Stimulated activated CD4-positive, alpha-beta T cell treated with anti-CD3 and anti-CD28 coated beads, Interleukin-4, amount 100 ng/mL, for 24 hours (primary cell): Measurements from ENCODE around the gene BCL2A1.
"Not testable (repeated sequence)": the region's sequence is repeated elsewhere in the genome, so short reads cannot be mapped to it uniquely, and the experiment has no call there.

ENCODE experiments used
- DNase-seq: peaks from one replicate; pipeline ENCODE4 v3.0.0-alpha.2; 2020

BCL2A1 gene

DNA sequence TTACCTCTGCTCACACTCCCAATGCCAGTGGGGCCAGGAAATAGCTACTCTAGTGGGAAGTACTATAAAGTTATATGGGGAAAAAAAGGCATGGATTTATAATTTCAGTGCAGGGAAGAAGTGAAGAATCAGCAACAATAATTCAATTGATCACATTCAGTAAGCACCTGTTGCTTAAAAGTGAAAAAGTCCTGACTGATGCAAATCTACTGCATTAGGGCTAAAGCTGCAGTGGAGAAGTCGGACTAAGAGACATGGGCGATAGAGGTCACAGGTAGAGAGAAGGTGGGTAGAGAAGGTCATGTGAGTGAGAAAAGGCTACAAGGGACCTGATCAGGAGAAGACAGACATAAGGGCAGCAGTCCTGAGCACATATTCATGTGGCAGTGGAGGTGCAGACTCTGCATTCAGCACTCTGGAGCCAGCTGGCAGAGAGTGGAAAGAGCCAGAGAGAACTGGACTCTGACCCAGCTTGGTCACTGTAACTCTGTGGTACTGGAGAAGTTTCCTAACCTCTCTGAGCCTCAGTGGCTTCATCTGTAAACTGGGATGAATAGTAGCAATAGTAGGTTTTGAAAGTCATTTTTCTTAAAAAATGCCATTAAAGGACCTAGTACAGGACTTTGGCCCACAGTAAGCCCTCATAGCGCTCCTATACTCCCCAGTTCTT, 17.6 kb upstream of the BCL2A1 start:
- DNase-seq, result no peak

DNA sequence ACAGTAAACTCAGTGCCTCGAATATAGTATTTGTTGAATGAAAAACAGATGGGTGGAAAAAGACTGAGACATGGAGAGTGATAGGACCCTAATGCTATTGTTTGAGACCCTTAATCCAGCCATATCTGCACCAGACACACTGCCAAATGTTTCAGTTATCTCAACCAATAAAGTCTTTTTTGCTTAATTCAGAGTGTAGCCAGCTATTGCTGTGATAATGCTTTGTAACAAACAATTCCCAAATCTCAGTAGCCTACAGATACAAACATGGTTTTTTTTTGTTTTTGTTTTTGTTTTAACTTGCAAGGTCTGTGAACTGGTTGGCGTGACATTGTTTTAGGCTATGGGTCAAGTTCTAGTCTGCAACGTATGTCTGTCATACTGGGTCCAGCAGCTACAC, 17.0 kb upstream of the BCL2A1 start:
- DNase-seq, result no peak

DNA sequence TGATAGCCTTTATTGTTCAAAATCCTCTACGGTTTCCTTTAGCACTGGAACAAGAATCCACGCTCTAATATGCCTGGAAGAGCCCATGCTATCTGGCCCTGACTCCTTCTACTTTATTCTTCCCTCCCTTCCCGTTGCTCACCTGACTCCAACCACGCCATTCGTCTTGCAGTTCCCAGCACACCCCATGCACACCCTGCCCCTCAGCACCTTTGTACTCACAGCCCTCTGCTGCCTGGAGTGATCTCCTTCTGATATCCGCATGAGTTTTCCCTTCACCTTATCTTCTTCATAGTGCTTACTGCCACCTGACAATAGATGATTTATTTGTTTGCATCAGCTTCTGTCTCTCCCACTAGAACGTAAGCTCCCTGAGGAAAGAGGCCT, 16.6 kb upstream of the BCL2A1 start:
- DNase-seq, result no peak

- no peak for DNase-seq
Observed at GRCh38 chr15:79981831-79982455, 10.9 kb upstream of the BCL2A1 start.

GRCh38 chr15:79978655-79979514, 7.9 kb upstream of the BCL2A1 start:
- no peak for DNase-seq

DNA sequence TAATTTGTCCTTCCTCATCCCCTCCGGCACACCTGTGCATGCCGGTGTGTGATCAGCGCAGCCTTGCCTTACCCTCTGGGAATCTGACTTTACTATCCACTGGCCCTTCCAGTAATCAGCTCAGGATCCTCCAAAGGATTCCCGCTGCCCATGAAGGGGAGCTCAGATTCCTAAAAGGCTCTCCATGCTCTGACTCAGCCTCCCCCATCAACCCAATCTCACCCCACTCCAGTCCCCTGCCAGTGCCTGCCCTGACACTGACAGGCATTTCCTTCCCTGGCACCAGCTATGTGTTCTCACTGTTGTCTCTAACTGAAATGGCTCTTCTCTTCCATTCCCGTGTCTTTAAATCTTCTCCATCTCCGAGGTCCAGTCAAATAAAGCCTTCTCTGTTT, 7.3 kb upstream of the BCL2A1 start:
- DNase-seq, result no peak

DNA sequence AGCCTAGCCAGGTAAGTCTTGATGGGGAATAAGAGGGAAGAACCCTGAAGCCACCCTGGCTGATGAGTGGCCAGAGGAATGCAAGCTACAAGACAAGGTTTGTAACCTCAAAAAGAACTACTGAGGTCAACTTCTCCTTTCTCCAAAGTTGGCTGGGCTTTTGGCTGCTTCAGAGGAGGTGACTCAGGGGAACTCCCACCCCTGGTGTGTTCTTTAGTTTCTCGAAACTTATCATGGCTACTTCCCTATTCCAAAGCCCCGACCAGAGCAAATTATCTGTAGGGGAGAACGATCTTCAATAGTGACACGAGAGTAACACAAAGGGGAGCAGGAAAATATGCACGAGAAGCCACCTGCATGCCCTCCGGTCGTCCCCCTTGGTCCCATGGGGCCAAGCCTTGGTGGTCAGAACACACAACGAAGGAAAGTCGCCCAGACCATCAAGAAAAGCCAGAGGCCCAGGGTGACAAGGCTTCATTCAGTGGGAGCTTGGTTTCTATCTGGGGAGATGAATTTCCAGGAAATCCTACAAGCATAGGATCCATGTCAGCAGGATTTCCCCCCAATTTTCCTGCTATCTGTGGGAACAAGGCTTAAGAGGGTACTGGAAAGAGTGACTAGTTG, 6.5 kb upstream of the BCL2A1 start:
- DNase-seq, result no peak

GRCh38 chr15:79973456-79974195, 2.6 kb upstream of the BCL2A1 start:
- DNase-seq, result peak; percentile 46

DNA sequence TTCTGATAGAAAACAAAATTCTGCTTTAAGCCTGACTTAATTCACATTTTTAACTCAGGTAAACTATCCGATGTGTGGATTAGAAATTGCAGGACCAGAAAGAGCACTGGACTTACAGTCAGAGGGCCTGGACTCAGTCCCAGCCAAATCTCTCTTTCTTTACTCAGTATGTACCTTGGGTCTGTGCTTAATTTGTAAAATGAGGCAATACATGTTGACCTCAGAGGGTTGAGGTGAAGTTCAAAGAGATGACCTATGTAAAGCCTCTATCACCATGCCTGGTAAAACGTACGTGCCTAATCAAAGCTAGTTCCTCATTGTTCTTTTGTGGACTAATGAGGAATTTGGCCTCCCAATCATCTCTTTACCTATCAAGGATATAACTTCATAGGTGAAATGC, 1.9 kb upstream of the BCL2A1 start:
- no peak for DNase-seq

- DNase-seq, result no peak
Observed at GRCh38 chr15:79970181-79970580, 815 bp downstream of the BCL2A1 start.

DNA sequence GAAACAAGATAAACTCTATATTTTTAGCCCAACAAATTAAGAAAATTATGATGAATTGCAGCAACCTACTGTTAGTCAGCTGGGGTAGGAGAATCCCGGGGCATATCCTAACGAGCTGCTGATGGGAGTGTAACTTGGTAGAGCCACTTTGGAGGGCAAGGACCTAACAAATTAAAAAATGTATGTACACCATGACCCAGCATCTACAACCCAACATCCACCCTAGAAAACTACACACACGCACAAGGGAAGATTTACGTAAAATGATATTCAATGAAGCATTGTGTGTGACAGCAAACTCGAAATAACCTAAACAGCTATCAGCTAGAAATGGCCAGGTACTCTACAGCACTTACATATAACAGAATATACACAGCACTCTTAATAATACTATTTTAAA, 1.9 kb downstream of the BCL2A1 start:
- DNase-seq, result no peak

GRCh38 chr15:79967298-79968182, 3.5 kb downstream of the BCL2A1 start:
- peak; percentile 55 for DNase-seq

DNA sequence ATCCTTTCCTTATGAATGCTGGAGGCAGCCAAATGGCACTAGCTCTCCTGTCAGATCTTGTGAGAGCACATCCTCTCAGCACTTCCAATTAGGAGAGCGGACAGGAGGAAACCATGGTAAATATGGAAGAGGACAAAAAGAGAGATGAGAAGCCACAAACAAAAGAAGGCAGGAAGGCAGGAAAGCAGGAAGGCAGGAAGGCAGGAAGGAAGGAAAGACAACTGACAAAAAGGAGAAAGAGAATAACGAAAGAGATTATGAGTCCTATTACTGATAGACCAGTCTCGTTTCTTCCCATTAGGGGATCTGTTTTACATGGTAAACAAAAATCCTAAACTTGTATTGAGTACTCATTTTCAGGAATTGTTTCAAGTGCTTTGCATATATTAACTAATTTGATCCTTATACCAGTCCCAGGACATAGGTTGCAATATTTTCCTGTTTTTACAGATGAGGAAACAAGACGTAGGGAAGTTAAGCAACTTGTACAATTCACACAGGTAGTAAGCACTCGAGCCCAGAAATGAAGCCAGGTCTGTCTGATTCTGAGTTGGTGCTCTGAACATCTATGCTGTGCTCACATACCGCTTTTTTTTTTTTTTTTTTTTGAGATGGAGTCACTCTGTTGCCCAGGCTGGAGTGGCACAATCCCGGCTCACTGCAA, 4.2 kb downstream of the BCL2A1 start:
- no peak for DNase-seq

DNA sequence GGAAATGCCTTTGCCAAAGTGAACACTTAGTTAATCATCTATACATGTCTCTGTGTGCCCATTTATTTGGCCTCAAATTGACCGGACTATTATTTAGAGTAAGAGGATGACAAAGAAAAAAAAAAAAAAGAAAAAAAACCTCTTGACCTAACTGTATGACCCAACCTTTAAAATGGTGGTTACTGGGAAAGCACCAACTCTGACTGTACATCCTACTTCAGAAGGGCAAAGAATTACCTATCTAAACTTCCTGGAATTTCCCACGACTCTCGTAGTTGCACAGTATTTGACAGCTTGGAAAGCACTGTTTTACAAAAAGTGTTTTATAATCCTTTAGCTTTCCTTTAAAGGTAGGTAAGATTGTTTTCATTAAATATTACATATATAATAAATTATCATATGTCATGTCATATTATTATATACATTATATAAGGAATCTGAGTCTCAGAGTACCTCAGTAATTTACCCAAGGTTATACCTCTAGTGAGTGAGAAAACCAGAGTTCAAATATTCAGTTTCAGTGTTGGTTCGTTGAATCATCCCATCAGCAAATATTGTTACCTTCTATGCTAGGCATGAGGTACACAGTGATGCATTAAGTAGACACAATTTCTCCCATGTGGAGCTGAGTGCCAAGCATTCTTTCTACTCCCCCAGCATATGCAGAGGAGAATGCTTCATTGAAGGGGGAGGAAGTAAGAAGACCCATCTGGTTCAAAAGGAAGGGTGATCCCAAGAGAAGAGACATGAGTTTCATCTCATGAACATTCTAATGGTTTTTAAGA, 5.0 kb downstream of the BCL2A1 start:
- DNase-seq, result peak; percentile 24

DNA sequence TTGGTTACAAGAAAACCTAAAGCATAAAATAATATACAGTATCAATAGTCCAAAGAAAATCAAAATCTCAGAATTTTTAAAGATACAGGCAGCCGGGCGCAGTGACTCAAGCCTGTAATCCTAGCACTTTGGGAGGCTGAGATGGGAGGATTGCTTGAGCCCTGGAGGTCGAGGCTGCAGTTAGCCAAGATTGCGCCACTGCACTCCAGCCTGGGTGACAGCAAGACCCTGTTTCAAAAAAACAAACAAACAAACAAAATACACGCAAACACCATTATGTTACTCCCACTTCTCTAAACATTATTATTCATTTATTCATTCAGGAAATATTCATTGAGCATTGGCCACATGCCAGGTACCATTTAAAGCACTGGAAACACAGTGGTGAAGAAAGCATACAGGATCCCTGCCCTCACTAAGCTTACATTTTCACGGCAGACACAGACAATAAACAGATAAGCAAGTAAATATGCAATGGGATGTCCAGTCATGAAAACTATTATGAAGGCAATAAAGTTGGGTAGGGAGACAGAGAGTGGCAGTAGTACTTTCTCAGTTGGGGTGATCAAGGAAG, 6.7 kb downstream of the BCL2A1 start:
- DNase-seq, result no peak

DNA sequence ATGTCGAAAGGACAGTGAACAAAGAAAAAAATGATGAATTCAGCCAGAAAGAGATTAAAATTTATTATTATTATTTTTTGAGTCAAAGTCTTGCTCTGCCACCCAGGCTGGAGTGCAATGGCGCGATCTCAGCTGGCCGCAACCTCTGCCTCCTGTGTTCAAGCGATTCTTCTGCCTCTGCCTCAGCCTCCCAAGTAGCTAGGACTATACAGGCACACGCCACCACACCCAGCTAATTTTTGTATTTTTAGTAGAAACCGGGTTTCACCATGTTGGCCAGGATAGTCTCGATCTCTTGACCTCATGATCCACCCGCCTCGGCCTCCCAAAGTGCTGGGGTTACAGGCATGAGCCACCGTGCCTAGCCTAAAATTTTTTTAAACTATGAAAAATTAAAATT, 8.1 kb downstream of the BCL2A1 start:
- not testable (repeated sequence) for DNase-seq

DNA sequence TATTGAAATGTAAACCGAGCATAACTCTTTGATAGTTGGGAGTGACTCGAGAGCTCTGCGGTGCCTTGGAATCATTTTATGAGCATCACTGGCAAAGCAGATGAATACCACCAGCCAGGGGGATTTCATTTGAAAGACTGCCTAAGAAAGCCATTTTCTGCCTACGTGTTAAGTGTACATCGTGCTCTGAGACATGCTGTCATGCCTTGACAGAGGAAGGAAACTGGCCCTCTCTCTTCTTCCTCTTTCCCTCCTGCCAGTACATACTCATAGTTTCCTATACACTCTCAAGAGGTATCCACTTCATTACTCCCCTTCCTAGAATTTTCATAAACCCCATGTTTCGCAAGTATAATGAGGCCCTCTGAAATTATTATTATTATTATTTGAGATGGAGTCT, 8.8 kb downstream of the BCL2A1 start:
- no peak for DNase-seq

DNA sequence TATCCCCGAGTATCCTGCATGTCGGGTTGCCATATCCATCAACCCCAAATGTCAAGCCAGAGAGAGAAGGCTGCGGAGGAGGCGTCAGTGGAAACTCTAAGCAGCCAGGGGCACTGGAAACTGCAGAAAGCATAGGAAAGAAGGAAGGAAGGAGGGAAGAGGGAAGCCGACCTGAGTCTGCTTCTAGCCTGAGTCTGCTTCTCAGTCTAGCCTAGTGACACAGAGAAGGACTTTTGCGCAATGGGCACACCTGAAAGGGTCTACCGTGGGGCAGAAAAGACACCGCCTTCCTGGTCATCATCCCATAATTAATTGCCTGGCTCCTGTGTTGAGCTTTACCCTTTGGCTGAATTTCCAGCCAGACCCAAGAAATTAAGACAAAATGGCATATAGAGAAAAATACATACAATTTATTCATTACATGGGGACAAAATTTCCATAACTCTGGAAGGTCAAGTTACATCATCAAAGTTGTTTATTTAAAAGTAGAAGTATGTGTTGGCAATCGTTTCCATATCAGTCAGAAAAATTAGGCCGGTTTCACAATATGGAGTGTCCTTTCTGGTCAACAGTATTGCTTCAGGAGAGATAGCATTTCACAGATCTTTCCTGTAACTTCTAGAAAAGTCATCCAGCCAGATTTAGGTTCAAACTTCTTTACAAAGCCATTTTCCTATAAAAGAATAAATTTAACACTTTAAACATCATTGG, 10.3 kb downstream of the BCL2A1 start:
- DNase-seq, result no peak

DNA sequence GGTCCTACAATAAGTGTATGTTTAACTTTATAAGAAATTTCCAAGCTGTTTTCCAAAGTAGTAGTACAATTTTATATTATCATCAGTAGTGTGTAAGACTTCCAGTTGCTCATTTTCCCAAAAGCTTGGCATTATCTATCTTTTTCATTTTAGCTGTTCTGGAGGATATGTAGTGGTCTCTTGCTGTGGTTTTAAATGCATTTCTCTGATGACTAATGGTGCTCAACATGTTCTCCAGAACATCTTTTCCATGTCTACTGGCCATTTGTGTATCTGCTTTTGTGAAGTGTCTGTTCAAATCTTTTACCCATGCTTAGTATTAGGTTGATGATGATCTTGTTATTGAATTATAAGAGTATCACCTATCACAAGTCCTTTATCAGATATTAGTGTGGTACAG, 13.3 kb downstream of the BCL2A1 start:
- no peak for DNase-seq
